ENCODE results near the gene DES. TPM values are rescaled to one million over a fixed set of nuclear protein-coding genes. Genes with fewer than 3 reads are reported as not detected.

DES gene
- total and polyA plus RNA-seq, 8 donors: 0.75 to 101 (median 3.6) TPM

- DNase-seq: no peak
- no peak for TF ChIP-seq CTCF (IDR thresholded peaks at IDR 0.05)
- H3K4me3 ChIP-seq: no peak overlapping the region
- 56 to 66% methylated on average over 7 to 8 of the region's 8 CpGs for WGBS, 2 donors
- ATAC-seq: no peak
- H3K9me3 ChIP-seq: no peaks in the 10 kb centered on the region
- no peaks in the 10 kb centered on the region for H3K36me3 ChIP-seq
- H3K27me3 ChIP-seq: no peaks in the 10 kb centered on the region
- intact Hi-C loops (cut with DNase I): loop anchor here in 2 of 3 donors (5.0 kb wide), 1 partner anchor 119 kb away; no protein-coding TSS in a partner anchor
- H3K27ac ChIP-seq: no peak overlapping the region
- no peaks in the 10 kb centered on the region for H3K4me1 ChIP-seq
- FAIRE-seq: no peak
These were observed 9.5 kb upstream of the DES start for GRCh38 chr2:219408631-219409030.

- FAIRE-seq (no peak), DNase-seq (no peak), ATAC-seq (no peak)
- Histone ChIP-seq H3K36me3 (no peaks in the 10 kb centered on the region), H3K27me3 (no peaks in the 10 kb centered on the region), H3K4me3 (no peak overlapping the region), H3K4me1 (no peaks in the 10 kb centered on the region), H3K27ac (no peak overlapping the region), H3K9me3 (no peaks in the 10 kb centered on the region)
- intact Hi-C loops (cut with DNase I): loop anchor here in 2 of 3 donors (5.0 kb wide), 1 partner anchor 118 kb away; no protein-coding TSS in a partner anchor
- TF ChIP-seq CTCF (IDR thresholded peaks at IDR 0.05): no peak
- 93 to 94% methylated on average over 5 of the region's 5 CpGs for WGBS, 2 donors
These were observed 8.6 kb upstream of the DES start for GRCh38 chr2:219409619-219410018.

- ATAC-seq (no peak), DNase-seq (no peak), FAIRE-seq (no peak)
- peaks cover 0 to 3% (median 0%) of the 10 kb centered on the region in 4 donors for H3K27me3 ChIP-seq
- intact Hi-C loops (cut with DNase I): no loop called here
- no peaks in the 10 kb centered on the region for H3K4me1 ChIP-seq
- no peak overlapping the region for H3K27ac ChIP-seq
- 81 to 87% methylated on average over 8 of the region's 8 CpGs for WGBS, 2 donors
- no peaks in the 10 kb centered on the region for H3K9me3 ChIP-seq
- no peaks in the 10 kb centered on the region for H3K36me3 ChIP-seq
- no peak for TF ChIP-seq CTCF (IDR thresholded peaks at IDR 0.05)
- H3K4me3 ChIP-seq: no peak overlapping the region
These were observed 7.8 kb upstream of the DES start for GRCh38 chr2:219410390-219410789.

GRCh38 chr2:219414857-219415256 lies 3.3 kb upstream of the DES start:
- 66 to 73% methylated on average over 4 of the region's 4 CpGs for WGBS, 2 donors
- no peak for ATAC-seq
- Histone ChIP-seq H3K4me1 (no peaks in the 10 kb centered on the region), H3K27ac (no peak overlapping the region), H3K36me3 (no peaks in the 10 kb centered on the region), H3K9me3 (no peaks in the 10 kb centered on the region), H3K27me3 (peaks cover 0 to 13% (median 3%) of the 10 kb centered on the region in 4 donors), H3K4me3 (no peak overlapping the region)
- DNase-seq: no peak
- TF ChIP-seq CTCF (IDR thresholded peaks at IDR 0.05): no peak
- no peak for FAIRE-seq
- intact Hi-C loops (cut with DNase I): no loop called here

GRCh38 chr2:219415580-219416234 lies 2.5 kb upstream of the DES start:
- no peak for TF ChIP-seq CTCF (IDR thresholded peaks at IDR 0.05)
- H3K36me3 ChIP-seq: no peaks in the 10 kb centered on the region
- peaks cover 0 to 13% (median 3%) of the 10 kb centered on the region in 4 donors for H3K27me3 ChIP-seq
- no peak overlapping the region for H3K27ac ChIP-seq
- no peak overlapping the region for H3K4me3 ChIP-seq
- no peak for DNase-seq
- no peaks in the 10 kb centered on the region for H3K9me3 ChIP-seq
- 49 to 54% methylated on average over 5 of the region's 5 CpGs for WGBS, 2 donors
- no peak for ATAC-seq
- no peak for FAIRE-seq
- H3K4me1 ChIP-seq: no peaks in the 10 kb centered on the region
- intact Hi-C loops (cut with DNase I): no loop called here

Measured in pancreas (tissue), 10 donors.